Inflammatory macrophage treated with lipopolysaccharide for 1 hour (primary cell): ENCODE measurements around the gene NR2C2AP.
"Not testable (repeated sequence)": the region's sequence is repeated elsewhere in the genome, so short reads cannot be mapped to it uniquely, and the experiment has no call there.

Experiments used
- DNase-seq, 2 donors: peaks; one replicate each; pipeline ENCODE4 v3.0.0-alpha.2; 2020 to 2022

The NR2C2AP gene, protein sequence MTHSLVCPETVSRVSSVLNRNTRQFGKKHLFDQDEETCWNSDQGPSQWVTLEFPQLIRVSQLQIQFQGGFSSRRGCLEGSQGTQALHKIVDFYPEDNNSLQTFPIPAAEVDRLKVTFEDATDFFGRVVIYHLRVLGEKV

DNA sequence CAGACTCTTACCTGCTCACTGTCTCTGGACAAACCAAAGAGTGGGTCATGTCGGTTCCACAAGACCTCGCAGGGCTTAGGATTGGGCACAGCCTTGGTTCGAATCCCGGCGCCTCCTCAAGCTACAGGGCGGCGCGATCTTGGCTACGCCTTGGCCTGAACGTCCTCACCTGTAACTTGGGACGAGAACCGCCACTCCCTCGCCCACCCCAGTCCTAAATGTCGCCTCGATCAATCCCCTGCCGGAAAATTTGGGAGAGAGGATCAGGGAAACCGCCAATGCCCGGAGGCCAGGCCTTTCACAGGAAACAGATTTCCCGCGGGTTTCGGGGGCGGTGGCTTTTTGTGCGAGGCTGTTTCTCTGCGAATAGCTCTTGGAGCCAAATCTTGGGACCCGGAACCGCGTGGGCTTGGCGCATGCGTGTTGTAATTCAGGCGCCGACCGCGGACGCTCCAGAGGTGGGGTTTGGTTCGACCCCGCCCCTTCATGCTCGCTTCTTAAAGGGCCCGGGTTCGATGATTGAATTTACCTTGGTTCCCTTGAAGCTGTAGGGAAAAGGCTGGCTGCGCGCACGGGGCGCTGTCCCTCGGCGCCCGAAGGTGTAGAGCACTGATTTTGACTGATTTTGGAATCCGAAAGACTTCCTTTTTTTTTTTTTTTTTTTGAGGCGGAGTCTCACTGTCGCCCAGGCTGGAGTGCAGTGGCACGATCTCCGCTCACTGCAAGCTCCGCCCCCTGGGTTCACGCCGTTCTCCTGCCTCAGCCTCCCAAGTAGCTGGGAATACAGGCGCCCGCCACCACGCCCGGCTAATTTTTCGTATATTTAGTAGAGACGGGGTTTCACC, at the start of gene NR2C2AP:
NR2C2AP (minus strand) TSS at position 403 of the 845 bp plus-strand sequence; CDS start at position 49, 354 bp downstream.
- peak; percentile 90 to 97 for DNase-seq

DNA sequence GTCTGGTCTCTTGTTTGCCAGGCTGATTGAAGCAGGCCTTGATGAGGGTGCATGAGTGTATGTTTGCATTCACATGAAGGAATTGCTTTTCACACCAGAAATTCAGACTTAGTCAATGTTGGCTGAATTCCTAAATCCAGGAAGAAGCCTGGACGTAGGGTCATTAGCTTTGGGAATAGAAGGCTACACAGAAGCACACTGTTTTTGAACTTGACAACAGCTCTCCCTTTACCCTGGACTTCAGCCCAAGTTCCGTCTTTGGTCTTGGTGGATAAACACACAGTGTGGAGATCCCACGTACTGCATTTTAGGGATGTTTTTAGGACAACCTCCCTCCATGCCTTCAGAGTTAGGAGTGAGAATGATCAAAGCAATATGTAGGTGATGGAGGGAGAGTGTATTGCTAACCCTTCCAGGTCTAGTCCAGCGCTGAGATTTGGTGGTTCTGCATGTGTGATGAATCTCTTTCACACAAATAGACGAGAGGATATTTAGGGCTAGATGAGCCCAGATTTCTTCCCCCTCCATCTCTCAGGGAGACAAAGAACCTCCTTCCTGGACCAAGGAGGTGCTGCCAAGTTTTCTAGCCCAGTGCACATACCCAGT, 47.1 kb upstream of the NR2C2AP start:
- DNase-seq = no peak

DNA sequence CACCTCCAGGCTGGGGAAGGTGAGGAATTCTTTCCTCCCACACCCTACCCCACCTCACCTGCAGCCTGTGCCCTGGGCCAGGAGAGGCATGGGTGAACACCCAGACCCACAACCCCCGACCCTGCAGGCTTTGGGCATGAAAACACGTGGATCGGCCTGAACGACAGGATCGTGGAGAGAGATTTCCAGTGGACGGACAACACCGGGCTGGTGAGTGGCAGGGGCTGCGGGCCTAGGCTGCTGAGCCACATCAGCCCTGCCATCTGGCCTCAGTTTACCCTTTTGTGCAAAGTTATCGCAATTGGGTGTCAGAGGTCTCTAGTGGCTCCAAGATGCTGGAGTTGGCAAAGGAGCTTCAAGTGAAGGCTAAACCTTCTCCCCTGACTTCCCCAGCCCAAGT, 37.3 kb upstream of the NR2C2AP start:
- DNase-seq = no peak

DNA sequence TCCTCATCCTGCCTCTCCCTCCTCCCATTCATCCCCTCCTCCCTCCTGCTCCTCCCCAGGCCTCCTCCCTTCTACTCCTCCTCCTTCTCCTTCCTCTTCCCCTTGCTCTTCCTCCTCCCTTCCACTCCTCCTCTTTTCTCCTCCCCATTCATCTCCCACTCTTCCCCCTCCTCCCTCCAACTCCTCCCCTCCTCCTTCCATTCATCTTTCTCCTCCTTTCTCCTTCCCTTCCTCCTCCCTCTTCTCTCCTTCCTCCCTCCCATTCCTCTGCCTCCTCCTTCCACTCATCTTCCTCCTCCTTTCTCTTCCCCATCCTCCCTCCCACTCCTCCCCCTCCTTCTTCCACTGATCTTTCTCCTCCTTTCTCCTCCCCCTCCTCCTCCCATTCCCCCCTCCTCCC, 36.5 kb upstream of the NR2C2AP start:
- DNase-seq = no peak

DNA sequence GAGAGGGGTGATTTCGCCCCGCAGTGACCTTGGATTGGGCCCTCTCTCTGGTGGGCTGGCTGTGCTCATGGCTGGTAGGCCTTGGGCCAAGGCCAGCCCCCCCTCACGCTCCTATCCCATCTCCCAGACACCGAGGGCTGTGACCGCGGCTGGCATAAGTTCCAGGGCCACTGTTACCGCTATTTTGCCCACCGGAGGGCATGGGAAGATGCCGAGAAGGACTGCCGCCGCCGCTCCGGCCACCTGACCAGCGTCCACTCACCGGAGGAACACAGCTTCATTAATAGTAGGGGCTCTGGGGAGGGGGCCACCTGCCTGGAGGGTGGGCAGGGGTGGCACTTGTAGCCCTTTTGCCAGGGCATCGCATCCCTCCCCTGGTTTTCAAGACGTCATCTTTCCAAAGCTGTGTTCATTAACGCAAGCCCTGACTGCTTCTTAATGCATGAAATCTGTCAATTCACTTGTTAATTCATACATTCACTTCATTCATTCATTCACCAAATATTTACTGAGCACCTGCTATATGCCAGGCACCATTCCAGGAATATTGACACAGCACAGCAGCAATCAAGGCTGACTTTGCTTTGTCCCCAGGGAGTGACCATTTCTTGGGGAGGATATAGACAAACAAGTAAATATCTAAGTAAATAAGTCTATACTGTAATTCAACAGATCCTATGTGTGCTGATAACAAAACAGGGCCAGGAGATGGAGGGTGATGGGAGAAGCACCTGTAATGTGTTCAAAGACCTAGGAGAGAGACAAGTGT, 35.1 kb upstream of the NR2C2AP start:
- no peak for DNase-seq

DNA sequence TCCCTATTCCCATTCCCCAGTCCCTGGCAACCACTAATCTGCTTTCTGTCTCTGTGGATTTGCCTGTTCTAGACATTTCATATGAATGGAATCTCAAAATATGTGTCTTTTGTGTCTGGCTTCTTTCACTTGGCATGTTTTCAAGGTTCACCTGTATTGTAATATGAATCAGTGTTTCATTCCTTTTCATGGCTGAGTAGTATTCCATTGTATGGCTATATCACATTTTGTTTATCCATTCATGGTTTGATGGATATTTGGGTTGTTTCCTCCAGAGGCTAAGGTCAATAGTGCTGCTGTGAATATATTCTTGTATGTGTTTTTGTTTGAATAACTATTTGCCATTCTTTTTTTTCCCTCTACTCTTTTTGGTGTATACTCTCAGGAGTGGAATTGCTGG, 33.0 kb upstream of the NR2C2AP start:
- no peak for DNase-seq

DNA sequence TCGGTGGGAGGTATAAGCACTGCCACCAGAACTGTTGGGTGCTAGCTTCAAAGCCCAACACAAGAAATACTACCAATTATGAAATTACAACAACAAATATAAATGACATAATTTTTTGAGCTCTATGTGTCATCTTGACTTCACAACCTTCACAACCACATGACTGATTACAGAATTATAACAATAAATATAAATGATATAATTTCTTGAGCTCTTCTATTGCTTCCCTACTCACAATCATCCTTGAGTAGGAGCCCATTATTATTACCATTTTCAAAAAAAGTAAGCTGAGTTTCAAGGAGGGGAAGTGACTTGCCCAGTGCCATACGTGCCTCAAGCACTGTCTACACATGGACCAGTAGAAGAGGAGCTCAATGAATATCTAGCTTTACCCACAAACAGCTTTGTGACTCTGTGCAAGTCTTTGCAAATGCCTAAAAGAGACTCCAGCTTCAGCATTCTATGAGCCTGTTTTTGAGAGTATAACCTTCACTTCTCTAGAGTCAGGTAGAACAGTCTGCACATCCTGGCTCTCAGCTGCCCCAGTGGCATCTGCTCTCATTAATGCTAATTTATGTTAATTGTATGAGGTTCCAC, 31.1 kb upstream of the NR2C2AP start:
- no peak for DNase-seq

DNA sequence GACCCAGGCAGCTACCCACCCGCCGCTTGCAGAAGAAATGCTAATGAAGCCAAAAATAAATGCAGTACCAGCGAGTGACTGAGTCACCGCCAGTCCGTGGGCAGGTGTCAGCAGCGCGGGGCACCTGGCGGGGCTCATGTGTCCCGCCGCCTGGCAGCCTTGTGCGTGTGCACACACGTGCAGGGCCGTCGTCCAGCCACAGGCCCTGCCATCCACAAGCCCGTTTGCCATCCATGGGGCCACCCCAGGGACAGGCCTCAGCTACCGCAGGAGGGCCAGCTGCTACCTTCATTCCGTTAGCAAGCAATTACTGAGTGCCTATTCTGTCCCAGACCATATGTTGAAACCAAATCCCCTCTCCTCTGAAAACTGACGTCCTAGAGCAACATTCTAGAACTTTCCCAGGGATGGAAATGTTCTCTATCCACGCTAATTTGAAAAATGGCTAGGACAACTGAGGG, 29.1 kb upstream of the NR2C2AP start:
- no peak for DNase-seq

DNA sequence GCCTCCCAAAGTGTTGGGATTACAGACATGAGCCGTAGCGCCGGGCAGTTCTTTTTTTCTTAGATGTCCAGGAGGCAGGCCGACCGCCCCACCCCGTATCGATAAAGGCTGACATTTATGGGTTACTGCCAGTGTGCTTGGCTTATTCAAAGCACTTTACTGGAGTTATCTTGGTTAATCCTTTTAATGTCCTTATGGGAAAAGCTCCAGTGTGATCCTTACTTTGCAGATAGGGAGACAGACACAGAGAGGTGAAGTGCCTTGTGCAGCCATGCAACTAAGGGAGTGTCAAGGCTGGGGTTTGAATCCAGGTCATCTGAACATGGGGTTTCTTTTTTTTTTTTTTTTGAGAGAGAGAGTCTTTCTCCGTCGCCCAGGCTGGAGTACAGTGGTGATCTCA, 27.8 kb upstream of the NR2C2AP start:
- no peak for DNase-seq

DNA sequence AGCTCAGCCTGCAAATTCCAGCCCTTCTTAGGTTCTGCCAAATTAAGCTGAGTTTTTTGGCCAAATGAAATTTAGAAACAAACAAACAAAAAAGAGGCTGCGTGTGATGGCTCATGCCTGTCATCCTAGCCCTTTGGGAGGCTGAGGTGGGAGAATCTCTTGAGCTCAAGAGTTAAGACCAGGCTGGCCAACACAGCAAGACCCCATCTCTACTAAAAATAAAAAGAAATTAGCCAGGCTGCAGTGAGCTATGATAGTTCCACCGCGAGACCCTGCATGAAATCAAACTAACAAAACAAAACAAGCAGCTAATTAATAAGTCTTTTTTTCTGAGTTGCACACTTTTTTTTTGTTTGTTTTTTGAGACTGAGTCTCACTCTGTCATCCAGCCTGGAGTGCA, 26.5 kb upstream of the NR2C2AP start:
- DNase-seq = no peak

DNA sequence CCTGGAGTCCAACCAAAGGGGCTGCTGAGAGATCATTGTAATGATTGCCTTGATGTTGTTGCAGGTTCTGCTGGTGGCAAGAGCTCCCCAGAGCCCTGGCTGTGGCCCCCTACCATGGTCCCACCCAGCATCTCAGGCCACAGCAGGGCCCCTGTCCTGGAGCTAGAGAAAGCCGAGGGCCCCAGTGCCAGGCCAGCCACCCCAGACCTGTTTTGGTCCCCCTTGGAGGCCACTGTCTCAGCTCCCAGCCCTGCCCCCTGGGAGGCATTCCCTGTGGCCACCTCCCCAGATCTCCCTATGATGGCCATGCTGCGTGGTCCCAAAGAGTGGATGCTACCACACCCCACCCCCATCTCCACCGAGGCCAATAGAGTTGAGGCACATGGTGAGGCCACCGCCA, 24.0 kb upstream of the NR2C2AP start:
- DNase-seq = no peak

DNA sequence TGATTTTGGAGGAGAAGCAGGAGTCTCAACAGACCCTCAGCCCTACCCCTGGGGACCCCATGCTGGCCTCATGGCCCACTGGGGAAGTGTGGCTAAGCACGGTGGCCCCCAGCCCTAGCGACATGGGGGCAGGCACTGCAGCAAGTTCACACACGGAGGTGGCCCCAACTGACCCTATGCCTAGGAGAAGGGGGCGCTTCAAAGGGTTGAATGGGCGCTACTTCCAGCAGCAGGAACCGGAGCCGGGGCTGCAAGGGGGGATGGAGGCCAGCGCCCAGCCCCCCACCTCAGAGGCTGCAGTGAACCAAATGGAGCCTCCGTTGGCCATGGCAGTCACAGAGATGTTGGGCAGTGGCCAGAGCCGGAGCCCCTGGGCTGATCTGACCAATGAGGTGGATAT, 23.4 kb upstream of the NR2C2AP start:
- DNase-seq = no peak

DNA sequence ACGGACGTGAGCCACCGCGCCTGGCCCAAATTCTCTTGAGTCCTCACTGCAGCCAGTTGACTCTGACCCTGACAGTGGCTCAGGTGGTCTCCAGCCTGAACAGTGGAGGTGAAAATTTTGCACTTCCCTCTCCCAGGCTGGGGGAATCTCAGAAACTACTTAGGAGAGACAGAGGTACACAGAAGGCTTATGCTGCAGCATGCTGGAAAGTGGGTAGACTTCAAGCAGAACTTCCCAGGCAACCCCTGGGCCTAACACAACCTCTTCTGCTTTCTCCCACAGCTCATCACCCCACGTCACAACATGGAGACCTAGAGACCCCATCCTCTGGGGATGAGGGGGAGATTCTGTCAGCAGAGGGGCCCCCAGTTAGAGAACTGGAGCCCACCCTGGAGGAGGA, 23.0 kb upstream of the NR2C2AP start:
- no peak for DNase-seq

DNA sequence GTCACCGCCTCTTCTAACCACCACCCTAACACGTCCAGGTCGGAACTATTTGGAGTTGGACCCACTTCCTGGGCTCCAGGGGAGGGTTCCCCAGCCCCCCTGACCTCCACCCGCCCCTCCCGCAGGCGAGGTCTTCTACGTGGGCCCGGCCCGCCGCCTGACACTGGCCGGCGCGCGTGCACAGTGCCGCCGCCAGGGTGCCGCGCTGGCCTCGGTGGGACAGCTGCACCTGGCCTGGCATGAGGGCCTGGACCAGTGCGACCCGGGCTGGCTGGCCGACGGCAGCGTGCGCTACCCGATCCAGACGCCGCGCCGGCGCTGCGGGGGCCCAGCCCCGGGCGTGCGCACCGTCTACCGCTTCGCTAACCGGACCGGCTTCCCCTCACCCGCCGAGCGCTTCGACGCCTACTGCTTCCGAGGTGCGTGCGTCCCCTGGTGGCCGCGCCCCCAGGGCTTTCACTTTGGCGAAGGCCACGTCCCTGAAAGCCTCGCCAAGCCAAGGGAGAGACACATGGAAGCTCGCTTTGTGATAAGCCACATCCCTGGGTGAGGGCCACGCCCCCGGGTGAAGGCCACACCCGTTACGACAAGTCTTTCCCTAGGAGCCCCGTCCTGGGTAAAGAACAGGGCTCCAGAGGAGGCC, 21.8 kb upstream of the NR2C2AP start:
- peak; percentile 72 to 74 for DNase-seq

DNA sequence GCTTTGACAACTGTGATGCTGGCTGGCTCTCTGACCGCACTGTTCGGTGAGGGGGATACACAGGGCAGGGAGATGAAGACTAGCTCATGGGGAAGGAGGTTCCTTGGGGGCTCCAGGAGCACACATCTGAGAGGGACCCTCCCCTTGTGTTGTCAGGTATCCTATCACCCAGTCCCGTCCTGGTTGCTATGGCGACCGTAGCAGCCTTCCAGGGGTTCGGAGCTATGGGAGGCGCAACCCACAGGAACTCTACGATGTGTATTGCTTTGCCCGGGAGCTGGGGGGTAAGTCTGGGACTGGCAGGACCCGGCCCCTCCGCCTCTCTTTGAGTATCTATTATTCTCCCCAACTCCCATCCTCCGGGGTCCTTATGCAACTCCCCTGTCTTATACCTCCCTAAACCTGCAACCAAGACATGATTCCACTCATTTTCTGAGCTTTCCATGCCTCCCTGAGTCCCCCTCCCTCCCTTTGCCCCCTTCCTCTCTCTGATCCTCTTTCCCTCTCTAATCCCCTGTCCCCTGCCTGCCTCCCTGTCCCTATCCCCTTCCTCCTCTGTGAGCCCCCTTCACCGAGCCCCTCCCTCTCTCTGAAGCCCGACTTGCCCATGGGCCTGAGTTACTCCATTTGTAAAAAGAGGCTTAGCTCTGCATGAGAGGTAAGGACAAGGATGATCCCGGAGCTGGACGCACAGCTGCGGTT, 21.1 kb upstream of the NR2C2AP start:
- DNase-seq = no peak

DNA sequence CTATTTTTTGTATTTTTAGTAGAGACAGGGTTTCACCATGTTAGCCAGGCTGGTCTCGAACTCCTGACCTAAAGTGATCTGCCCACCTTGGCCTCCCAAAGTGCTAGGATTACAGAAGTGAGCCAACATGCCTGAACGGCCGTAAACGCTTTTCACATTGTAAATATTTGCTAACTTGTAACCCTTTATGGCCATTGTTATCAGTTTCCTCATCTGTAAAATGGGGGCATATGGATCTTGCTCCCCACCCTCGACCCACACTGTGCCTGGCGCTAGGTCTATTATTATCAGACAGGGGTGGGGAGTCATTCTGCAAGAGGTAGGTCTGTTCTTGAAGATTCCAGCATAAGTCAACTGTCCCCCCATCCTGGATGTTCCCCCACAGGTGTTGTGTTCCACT, 20.4 kb upstream of the NR2C2AP start:
- no peak for DNase-seq

DNA sequence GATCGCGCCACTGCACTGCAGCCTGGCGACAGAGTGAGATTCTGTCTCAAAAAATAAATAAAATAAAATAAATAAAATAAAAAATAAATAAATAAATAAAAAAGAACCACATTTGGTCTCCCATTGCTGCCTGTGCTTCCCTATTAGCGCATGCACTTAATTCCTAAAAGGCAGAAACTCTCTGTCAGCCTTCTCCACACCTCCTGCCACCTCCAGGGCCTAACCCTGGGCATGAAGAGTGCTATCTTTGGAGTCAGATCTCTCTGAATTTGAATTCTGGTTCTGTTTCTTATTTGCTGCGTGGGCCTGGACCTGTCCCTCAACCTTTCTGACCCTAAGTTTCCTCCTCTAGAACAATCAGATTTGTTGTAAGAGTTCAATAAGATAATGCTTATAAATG, 19.8 kb upstream of the NR2C2AP start:
- DNase-seq = no peak

DNA sequence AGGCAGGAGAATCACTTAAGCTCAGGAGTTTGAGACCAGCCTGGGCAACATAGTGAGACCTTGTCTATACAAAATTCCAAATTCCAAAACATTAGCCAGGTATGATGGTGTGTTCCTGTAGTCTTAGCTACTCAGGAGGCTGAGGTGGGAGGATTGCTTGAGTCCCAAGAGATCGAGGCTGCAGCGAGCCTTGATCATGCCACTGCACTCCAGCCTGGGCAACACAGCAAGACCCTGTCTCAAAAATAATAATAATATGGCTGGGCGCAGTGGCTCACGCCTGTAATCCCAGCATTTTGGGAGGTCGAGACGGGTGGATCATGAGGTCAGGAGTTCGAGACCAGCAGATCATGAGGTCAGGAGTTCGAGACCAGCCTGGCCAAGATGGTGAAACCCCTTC, 17.8 kb upstream of the NR2C2AP start:
- DNase-seq = not testable (repeated sequence)

DNA sequence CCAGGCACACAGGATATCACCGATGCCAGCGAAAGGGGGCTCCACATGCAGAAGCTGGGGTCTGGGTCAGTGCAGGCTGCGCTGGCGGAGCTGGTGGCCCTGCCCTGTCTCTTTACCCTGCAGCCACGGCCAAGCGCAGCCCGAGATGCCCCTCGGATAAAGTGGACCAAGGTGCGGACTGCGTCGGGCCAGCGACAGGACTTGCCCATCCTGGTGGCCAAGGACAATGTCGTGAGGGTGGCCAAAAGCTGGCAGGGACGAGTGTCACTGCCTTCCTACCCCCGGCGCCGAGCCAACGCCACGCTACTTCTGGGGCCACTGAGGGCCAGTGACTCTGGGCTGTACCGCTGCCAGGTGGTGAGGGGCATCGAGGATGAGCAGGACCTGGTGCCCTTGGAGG, 15.7 kb upstream of the NR2C2AP start:
- no peak for DNase-seq

DNA sequence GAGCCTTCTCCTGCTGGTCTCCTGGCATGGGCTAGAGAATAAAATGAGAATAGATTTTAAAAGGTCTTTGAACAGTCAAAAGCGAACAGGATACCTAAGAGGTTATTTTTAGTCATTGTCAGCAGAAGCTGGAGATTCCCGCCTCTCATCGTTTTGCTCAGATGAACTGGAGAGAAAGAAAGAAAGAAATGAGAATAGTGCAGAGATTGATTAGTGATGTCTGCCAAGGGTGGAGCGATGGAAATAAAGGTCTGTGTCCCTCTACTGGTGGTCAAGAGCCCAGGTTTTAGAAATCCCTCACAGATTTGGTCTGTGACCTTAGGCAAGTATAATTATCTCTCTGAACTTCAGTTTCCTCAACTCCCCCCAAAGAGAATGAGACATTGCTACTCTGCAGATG, 13.9 kb upstream of the NR2C2AP start:
- DNase-seq = peak; percentile 8 to 46

DNA sequence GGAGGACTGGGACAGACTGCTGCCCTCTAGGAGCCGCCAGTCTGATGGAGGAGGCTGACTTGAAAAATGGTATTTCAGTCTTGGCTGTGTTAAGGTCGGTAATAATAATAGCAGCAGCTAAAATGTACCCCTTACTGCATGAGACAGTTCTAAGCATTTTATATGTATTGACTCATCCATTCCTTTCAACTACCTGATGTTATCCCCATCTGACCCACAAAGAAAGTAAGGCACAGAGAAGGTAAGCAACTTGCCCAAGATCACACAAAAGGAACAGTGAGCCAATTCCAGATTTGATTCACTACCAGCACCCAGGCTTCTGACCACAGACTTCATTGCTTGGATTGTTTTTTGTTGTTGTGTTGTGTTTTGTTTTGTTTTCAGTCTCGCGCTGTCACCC, 12.6 kb upstream of the NR2C2AP start:
- DNase-seq = no peak

DNA sequence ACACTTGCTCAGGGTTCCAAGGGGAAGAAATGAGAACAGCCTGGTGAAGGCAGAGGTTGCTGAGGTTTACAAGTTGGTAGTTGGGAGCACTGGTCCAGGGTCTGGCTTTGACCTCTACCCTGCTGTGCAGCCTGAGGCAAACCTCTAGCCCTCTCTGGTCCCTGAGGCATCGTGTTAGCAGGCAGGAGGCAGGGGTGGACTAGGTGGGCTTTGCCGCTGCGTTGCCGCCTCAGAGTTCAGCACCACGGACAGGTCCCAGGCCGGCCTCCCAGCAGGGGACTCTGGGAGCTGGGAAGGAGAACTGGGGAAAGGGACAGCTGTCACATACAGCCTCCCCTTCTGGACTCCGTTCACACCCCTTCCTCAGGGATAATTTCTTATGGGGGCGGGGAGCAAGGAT, 11.7 kb upstream of the NR2C2AP start:
- DNase-seq = peak in 1 of 2 donors; percentile 18
